ENCODE data around the gene PSME3IP1.
"Not testable (repeated sequence)": the region's sequence is repeated elsewhere in the genome, so short reads cannot be mapped to it uniquely, and the experiment has no call there.

The PSME3IP1 gene

DNA sequence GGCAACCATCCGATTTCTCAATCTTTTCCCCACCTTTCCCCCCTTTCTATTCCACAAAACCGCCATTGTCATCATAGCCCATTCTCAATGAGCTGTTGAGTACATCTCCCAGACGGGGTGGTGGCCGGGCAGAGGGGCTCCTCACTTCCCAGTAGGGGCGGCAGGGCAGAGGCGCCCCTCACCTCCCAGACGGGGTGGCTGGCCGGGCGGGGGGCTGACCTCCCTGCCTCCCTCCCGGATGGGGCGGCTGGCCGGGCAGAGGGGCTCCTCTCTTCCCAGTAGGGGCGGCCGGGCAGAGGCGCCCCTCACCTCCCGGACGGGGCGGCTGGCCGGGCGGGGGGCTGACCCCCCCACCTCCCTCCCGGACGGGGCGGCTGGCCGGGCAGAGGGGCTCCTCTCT is 14.5 kb upstream of the PSME3IP1 start:
- DNase-seq: not testable (repeated sequence)

DNA sequence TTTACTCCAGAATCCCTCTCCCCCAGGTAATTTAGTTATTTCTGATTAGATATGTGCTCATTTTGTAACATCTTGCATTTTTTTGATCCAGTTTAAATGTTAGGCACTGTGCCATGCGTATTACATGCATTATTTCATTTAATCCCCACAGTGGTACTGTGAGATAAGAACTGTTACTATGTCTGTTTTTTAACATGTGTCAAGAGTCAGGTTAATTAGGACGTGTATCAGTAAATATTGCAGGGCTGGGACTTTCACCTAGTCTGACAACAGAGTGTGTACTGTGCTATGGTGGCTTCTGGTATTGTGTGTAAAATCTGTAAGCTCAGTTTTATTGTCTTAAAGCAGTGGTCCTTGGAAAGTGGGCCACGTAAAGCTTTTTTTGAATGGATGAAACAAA is 10.9 kb upstream of the PSME3IP1 start:
- DNase-seq: no peak

DNA sequence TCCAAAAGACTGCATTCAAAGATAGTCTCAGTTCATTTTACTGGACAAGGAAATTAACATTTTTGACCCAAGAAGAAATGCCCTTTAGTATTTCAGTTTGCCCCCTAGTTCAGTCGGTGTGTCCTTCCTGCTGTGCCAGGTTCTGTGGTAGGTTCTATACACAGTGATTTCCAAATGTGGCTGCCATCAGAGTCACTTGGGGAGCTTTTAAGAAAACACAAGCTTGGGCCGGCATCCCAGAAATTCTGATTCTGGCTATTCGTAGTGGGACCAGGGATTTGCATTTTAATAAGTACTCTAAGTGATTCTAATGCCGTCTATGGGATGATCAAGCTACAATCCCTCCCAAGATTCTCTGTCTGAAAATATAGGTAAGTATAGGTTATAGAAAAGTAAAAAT is 10.4 kb upstream of the PSME3IP1 start:
- DNase-seq: peak in 11 of 56 donors; percentile 5 to 53 (median 20)

DNA sequence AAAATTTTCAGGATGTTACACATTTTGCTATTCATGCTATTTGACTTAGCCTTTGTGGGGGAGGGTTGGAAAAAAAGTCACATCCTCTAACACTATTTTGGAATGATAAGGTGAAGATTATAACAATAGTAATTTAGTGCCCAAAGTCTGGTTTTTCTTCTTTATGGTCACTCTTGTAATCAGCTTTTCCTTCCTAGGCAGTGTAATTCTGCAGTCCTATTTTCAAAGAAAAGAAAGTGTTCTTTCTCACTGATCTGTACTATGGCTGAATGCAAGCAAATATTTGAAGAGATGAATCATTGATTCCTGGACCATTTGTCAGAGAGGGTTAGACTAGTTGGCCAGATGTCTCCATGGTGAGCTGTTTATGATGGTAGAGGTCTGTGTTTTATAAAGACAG is 8.7 kb upstream of the PSME3IP1 start:
- DNase-seq: no peak

DNA sequence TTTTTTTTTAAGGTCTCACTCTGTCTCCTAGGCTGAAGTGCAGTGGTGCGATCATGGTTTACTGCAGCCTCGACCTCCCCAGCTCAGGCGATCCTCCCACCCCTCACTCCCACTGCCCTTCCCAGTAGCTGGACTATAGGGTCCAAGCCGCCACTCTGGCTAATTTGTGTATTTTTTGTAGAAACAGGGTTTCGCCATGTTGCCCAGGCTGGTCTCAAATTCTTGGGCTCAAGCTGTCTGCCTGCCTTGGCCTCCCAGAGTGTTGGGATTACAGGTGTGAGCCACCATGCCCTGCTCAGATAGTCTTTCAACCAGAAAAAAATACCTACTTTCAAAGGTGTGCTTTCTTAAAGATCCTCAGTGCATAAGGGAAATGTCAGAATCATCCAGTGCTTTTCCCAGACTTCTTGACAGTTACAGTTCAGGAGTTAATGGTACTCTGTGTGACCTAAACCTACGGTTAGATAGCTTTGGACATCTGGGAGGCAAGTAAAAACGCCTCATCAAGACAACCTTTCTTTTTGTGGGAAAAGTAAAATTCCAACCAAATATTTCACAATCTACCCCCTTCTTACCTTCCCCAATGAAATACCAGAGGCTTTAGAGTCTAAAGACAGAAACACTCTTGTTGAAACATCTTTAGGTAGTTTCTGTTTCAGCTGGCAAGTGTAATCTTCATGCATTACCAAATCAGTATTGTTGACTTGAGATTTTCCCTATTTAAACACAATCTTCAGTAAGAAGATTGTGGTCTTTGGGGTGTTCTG is 7.1 kb upstream of the PSME3IP1 start:
- no peak for DNase-seq

DNA sequence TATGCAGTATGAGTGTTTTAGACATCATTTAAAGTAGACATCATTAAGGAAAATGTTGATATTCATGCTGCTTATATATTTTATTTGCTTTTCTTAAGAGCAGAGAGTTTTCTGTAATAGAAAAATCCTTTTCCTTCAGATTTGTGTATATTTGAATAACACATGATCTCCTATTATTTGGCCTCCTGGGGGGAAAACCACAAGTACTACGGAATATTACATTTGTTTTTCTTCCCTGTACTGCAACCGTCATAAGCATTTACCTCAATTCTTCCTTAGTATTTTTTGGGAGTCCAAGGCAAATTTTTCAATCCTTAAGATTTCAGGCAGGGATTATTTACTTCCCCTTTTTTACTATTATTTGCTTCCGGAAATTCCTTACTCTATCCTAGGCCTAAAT is 6.3 kb upstream of the PSME3IP1 start:
- no peak for DNase-seq

DNA sequence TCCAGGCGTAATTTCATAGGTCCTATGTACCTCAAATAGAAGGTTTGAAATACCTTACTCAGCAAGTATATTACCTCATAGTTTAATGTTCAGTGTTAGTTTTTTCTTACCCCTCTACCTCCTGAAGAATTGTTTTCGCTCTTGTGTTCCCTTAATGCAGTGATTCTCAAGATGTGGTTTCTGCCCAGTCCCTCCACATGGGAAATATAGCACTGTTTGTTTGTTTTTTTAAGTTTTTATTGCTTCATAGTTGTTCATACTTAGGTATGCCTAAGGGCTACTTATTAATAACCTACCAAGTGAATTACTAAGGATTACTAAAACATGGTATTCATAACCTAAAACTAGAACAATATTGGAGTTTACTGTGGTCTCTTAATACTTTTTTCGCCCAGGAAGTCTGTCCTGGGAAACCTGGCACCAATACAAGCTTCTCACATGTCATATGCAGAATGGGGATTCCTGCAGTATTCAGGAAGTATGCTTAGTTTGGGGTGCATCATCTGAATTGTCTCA is 5.3 kb upstream of the PSME3IP1 start:
- DNase-seq: no peak

DNA sequence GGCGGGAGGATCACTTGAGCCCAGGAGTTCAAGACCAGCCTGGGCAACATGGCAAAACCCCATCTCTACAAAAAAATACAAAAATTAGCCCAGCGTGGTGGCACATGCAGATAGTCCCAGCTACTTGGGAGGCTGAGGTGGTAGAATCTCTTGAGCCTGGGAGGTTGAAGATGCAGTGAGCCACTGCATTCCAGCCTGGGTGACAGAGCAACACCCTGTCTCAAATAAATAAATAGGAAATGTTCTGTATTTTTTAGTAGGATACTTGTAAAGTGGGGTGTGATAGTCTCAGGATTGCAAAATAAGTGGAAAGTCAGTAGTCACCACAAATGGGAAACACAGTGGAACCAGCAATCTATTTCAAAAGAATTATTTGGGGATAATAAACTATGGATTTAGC is 4.3 kb upstream of the PSME3IP1 start:
- no peak for DNase-seq

DNA sequence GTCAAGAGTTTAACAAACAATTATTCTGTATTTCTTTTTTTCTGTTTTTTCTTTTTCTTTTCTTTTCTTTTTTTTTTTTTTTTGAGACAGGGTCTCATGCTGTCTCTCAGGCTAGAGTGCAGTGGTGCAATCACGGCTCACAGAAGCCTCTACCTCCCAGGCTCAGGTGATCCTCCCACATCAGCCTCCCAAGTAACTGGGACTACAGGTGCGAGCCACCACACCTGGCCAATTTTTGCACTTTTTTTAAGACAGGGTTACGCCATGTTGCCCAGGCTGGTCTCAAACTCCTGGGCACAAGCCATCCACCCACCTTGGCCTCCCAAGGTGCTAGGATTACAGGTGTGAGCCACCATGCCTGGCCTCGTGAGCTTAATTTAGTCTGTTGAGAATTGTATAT is 3.7 kb upstream of the PSME3IP1 start:
- DNase-seq: not testable (repeated sequence)

DNA sequence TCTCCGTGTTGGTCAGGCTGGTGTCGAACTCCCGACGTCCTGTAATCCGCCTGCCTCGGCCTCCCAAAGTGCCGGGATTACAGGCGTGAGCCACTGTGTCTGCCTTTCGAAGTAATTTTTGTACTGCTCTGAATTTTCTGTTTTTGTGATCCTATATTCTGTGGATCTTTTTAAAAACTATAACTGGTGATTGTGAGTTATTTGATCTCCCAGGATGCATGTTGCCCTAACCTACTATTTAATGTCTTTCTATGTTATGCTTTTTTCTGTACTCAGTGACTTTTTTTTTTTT is 2.8 kb upstream of the PSME3IP1 start:
- no peak for DNase-seq

DNA sequence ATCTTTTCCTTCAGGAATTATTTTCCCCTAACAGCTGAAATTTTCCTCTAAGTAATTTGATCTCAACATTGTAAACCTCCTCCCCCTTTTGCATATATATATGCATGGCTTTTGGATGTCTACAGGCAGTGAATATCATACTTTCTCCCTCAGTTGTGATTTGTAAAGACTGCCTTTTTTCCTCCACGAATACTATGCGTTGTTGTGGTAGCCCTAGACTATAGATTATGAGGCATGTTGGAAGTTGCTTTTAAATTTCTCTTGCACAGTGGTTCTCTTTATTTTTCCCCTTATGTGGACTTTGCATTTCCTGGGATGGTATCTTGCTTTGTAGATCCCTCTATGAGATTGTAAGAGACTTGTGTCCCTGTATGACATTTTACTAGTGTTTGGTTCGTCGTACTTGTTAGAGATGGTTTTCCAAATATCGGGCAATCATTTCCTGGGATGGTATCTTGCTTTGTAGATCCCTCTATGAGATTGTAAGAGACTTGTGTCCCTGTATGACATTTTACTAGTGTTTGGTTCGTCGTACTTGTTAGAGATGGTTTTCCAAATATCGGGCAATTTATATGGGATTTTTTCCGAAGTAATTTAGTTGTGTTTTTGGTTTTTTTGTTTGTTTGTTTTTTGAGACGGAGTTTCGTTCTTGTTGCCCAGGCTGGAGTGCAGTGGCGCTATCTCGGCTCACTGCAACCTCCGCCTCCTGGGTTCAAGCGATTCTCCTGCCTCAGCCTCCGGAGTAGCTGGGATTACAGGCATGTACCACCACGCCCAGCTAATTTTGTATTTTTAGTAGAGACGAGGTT is 2.3 kb upstream of the PSME3IP1 start:
- DNase-seq: not testable (repeated sequence)

DNA sequence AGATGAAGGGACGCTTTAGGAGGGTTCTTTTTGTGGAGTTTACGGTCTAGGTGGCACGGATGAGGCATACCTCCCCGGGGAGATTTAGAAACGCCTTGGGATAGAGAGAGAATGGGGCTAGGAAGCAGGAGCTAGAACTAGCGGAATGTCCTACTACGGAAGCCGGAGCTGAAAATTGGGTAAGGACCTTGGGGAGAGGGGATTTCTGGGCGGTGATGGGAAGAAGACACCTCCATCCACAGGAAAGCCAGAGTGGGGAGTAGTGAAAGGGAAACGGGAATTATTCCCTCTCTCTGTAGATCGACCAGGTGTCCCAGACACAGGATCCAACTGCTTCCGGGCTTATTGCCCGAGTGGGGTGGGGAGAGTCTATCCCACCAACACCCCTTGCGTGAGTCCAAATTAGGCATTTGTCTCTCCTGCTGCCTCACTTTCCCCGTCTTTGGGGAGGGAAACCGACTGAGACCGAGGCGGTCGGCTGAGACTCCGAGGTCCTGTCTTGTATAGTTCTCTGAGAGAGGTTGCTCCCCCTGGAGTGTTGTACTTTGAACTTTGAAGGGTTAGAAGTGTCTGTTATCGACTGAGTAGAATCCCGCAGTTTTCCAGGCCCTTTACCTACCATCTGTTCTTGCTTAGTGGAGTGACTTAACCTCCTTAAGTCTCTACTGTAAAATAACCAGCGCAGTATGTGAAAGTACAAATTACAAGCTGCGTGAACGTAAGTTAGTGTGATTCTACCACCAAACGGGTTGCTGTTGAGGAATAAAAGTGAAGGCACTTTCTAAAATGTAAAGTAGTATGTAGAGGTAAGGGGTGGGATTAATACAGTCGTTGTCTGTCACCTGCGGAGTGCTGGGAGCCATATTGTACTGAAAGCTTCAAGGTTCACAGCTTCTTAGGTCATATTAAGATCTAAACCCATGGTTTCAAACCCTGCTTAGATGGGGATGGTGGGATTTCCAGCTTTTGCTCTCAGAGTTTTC is 1.3 kb upstream of the PSME3IP1 start:
- peak in 2 of 56 donors; percentile 9 to 14 for DNase-seq

DNA sequence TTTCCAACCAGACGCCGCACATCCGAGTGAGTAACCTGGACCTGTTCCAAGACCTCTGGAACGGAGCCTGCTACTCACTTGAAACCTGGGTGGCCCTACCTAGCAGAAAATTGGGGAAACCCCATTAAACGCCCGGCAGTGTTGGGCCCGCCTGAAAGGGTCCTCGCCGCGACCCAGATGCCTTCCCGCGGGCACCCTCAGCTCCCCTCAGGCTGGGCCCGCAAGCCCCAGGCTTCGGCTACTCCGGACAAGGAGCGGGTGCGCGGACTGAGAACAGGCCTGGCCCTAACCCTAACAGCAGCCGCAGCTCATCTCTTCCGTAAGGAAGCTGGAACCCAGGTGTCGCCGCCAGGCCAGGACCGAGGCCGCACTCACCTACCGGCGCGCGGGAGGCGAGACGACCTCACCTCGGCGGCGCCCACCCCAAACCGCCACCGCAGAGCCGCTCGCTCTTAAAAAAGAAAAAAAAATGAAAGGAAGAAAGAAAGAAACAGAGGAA is 344 bp downstream of the PSME3IP1 start:
- peak in 24 of 56 donors; percentile 41 to 79 (median 59) for DNase-seq

DNA sequence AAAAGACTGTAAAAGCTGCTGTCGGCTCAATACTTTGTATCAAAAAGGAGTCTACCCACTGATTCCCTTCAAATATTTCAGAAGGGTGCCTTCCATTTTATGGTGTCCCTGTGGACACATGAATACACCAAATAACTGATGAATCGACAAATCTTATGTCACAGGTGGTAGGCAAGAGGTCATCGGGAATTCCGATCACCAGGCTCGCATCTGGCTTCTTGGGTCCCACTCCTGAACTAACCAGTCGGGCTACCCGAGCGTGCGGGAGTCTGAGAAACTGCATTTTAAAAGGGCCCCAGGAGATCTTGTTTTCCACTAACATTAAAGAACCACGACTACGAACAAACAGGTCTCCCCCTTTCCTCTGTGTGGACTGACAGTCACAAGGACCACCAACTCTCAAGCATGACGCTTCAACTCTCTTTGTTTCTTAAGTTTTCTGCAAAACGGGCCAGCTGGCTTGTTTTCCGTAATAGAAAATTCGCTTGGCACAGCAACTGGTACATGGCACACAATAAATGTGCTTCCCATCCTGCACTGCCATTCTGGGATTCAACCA is 873 bp downstream of the PSME3IP1 start:
- peak in 3 of 56 donors; percentile 48 to 54 (median 52) for DNase-seq

DNA sequence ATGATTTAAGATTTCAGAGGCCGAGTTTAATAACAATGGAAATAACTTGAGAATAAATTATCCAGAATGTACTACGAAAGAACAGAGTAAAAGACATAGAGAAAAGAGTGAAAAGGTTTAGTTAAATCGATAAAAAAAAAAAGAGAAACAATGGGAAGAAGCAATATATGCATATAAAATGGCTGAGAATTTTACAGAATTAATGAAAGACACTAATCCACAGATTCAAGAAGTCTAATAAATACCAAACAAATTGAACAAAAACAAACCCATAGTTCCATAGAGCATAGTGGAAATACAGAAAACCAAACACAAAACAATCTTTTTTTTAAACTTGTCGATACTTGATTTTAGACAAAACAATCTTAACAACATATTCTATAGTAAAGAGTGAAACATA is 1.7 kb downstream of the PSME3IP1 start:
- no peak for DNase-seq

DNA sequence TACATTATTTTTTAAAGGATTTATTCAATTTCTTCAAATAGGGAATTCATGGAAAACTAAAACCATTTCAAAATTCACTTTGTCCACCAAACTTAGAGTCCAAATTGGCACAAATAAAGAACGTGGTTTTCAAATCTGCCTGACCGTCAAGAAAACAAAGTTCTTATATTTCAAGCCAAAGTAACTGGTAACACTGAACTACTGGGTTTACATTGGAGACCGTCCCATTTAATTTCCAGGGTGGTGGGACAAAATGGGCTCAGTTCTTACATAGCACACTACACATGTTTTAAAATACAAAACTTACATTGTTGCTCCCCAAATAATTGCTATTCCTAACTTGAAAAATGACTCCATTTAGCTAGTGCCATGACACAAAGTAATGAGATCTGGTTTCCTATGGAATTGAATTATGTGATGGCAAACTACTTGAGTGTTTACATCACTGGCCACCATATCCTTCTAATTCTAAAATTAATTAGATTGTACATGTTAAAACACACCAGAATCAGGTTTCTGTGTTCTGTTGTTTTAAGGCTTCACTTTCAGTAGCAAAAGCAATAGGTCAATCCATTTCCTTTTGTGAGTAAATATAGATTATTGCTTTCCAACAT is 6.5 kb downstream of the PSME3IP1 start:
- DNase-seq: no peak

DNA sequence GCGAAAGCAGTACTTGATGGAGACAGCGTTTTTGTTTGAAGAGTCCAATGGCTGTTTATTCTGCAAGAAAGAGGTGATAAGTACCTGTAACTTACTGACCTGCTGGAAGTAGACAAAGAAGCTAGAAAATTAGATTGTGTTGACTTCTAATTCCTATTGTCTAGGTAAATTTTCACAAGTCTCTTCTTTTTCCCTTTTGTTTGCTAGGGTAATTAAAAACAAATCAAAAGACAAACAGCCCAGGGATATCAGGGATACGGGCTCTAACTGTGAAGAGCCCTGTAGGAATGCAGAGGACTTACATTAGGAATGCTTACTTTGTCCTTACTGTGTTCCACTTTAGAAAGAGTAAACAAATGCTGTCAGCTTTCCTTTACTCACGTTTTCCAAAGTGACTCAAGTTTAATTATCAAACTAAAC is 7.0 kb downstream of the PSME3IP1 start:
- DNase-seq: no peak

DNA sequence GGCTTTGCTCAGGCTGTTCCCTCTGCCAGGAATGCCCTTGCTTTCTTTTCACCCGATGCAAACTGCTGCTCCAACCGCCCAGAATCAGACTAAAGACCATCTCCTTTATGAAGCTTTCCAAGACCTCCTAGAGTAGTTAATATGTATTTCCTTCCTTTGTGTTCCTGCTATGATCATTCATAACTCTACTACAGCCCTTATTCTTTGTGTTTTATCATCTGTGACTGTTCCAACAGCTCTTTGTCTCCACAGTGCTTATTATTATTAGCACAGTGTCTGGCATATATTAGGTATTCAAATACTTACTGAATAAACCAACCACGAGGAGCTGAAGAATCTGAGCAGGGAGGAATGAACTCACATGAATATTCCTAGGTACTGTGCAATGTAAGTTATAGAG is 7.6 kb downstream of the PSME3IP1 start:
- DNase-seq: no peak

DNA sequence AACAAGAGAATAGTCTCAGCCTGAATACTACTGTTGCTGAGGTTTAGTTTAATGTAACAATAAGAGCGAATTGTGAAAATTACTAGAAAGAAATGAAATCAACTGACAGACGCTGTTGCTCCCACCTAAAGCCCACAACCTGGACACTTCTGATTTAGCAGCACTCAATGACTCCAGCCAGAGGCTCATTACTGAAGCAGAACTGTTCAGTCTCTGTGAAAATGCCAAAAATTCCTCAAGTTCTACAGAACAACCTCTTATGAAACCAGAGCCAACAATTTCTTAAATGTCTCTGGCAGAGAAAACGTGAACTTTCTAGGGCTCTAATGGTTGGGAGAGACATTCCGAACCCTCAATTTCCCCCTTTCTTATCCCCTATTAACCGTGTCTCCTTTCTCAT is 9.9 kb downstream of the PSME3IP1 start:
- no peak for DNase-seq

DNA sequence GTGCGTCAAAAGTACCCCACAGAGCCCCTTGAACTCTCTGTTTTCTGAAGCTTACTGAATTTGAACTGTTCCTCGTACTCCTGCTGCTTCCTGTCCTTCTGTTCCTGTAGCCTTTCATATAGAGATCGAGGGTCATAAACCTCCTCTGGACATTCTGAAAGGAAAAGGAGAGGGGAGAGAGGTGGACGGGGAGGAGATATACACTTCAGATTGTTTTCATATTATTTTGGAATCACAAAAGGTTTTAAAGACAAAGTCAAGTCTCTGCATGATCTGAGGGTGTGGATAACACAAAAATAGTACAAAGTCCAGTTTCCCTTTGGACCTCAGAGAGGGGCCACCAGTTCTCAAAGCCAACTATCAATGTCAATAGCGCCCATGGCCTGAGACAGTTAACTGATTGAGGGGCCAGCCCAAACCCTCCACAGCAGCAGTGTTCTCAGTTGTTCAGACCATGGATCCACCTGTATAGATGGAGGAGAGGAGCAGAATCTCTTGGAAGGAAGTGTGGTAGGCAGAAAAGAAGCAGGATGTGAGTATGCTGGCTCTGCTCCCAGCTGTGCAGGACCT is 13.0 kb downstream of the PSME3IP1 start:
- no peak for DNase-seq
